Skin epidermis (tissue), 12 donors: ENCODE measurements around the gene ERGIC3.

ENCODE experiments used
- H3K27ac ChIP-seq, 21 experiments: fragments of 200-600 bp; sonication (generic) in 11 of 21; one replicate each; pipeline ENCODE4 v1.5.0; 2020; ENCODE audit warnings: mild to moderate bottlenecking in 3 of 21, inconsistent platforms in 2 of 21, moderate library complexity in 2 of 21
- H3K4me3 ChIP-seq, 7 experiments: fragments of 200-600 bp; sonication (generic) in 2 of 7; one replicate each; pipeline ENCODE4 v1.5.0; 2020; ENCODE audit warnings: inconsistent platforms in 2 of 7, mild to moderate bottlenecking in 2 of 7, moderate library complexity in 1 of 7

ERGIC3 gene

GRCh38 chr20:35558451-35558850, 16.6 kb downstream of the ERGIC3 start:
- Histone ChIP-seq H3K4me3 (no peak overlapping the region), H3K27ac (no peak overlapping the region)

GRCh38 chr20:35559042-35559693, 17.3 kb downstream of the ERGIC3 start:
- Histone ChIP-seq H3K27ac (no peak overlapping the region), H3K4me3 (no peak overlapping the region)

- Histone ChIP-seq H3K27ac (peak overlapping the region in 1 of 21 experiments; percentile 21), H3K4me3 (no peak overlapping the region)
These were observed 18.2 kb downstream of the ERGIC3 start for GRCh38 chr20:35560105-35560511.

GRCh38 chr20:35560541-35560940, 18.7 kb downstream of the ERGIC3 start:
- H3K4me3 ChIP-seq = no peak overlapping the region
- H3K27ac ChIP-seq = peak overlapping the region in 1 of 21 experiments; percentile 21

GRCh38 chr20:35561268-35561667, 19.4 kb downstream of the ERGIC3 start:
- Histone ChIP-seq H3K27ac (no peak overlapping the region), H3K4me3 (no peak overlapping the region)

GRCh38 chr20:35561671-35562070, 19.8 kb downstream of the ERGIC3 start:
- Histone ChIP-seq H3K4me3 (no peak overlapping the region), H3K27ac (no peak overlapping the region)

GRCh38 chr20:35562541-35563110, 20.7 kb downstream of the ERGIC3 start:
- no peak overlapping the region for H3K27ac ChIP-seq
- H3K4me3 ChIP-seq = no peak overlapping the region

- Histone ChIP-seq H3K27ac (no peak overlapping the region), H3K4me3 (no peak overlapping the region)
These were observed 22.0 kb downstream of the ERGIC3 start for GRCh38 chr20:35563834-35564233.

GRCh38 chr20:35564905-35565304, 23.0 kb downstream of the ERGIC3 start:
- H3K27ac ChIP-seq = no peak overlapping the region
- H3K4me3 ChIP-seq = no peak overlapping the region

- Histone ChIP-seq H3K27ac (no peak overlapping the region), H3K4me3 (no peak overlapping the region)
These were observed 26.8 kb downstream of the ERGIC3 start for GRCh38 chr20:35568645-35569044.

- H3K4me3 ChIP-seq = no peak overlapping the region
- H3K27ac ChIP-seq = no peak overlapping the region
These were observed 29.7 kb downstream of the ERGIC3 start for GRCh38 chr20:35571555-35571954.

GRCh38 chr20:35572838-35573237, 31.0 kb downstream of the ERGIC3 start:
- Histone ChIP-seq H3K27ac (no peak overlapping the region), H3K4me3 (no peak overlapping the region)

- Histone ChIP-seq H3K4me3 (no peak overlapping the region), H3K27ac (peak overlapping the region in 2 of 21 experiments; percentile 0 to 16)
These were observed 34.1 kb downstream of the ERGIC3 start for GRCh38 chr20:35575958-35576357.

- H3K27ac ChIP-seq = no peak overlapping the region
These were observed 34.9 kb downstream of the ERGIC3 start for GRCh38 chr20:35576816-35577215.

GRCh38 chr20:35578469-35578868, 36.6 kb downstream of the ERGIC3 start:
- Histone ChIP-seq H3K4me3 (no peak overlapping the region), H3K27ac (no peak overlapping the region)

More at GRCh38 chr20:35576816-35577215, 34.9 kb downstream of the ERGIC3 start:
- H3K4me3 ChIP-seq = no peak overlapping the region

- Histone ChIP-seq H3K27ac (no peak overlapping the region), H3K4me3 (no peak overlapping the region)
These were observed 37.3 kb downstream of the ERGIC3 start for GRCh38 chr20:35579196-35579595.

GRCh38 chr20:35582131-35582530, 40.3 kb downstream of the ERGIC3 start:
- Histone ChIP-seq H3K4me3 (no peak overlapping the region), H3K27ac (no peak overlapping the region)

- Histone ChIP-seq H3K4me3 (no peak overlapping the region), H3K27ac (no peak overlapping the region)
These were observed 41.0 kb downstream of the ERGIC3 start for GRCh38 chr20:35582741-35583404.

GRCh38 chr20:35583636-35584560, 42.0 kb downstream of the ERGIC3 start:
- H3K27ac ChIP-seq = no peak overlapping the region
- no peak overlapping the region for H3K4me3 ChIP-seq

GRCh38 chr20:35586751-35587425, 45.0 kb downstream of the ERGIC3 start:
- Histone ChIP-seq H3K27ac (no peak overlapping the region), H3K4me3 (no peak overlapping the region)
